GM18868 (cell line): ENCODE measurements around the gene ALG9.

ENCODE experiments used
- ATAC-seq: cut with Tn5 transposase; IDR thresholded peaks from one replicate; pipeline ENCODE4 v1.9.1; 2021; ENCODE audit warnings: mild to moderate bottlenecking, moderate library complexity; ENCODE audit not compliant: unreplicated experiment

ALG9 gene

DNA sequence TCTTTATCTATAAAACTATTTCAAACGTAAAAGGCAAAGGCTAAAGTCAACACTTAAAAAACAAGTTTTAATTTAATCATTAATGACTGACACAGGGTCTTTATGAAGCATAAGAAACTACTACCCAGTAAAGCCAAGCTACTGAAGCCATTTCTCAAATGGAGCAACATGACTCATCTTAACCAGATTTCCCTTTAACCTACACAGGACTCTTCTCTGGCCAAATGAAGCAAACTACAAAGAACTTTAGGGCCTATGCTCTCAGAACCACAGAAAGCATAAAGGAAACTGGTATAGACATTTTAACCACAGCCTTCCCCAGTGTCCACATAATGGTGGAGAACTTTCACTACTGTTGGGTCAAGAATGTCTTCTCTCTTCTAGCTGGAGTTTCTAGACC is 34.7 kb downstream of the ALG9 start:
- ATAC-seq: peak; percentile 76

DNA sequence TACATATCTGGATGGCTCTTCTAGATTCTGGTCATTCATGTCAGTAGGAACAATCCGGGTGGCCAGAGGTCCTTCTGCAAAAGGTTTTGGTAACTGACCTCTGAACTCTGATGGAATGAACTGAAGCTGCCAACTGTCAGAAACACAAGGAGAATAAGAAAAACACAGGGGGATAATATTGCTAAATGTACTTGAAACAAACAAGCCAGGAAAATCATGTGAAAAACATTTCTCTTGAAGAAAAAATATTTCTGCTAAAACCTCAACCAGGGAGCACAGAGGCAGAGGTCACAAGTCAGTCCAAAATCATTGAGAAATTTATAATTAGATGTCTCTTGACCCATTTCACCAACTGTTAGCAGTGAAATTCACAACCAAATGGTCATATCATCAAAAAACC is 35.2 kb downstream of the ALG9 start:
- no peak for ATAC-seq

DNA sequence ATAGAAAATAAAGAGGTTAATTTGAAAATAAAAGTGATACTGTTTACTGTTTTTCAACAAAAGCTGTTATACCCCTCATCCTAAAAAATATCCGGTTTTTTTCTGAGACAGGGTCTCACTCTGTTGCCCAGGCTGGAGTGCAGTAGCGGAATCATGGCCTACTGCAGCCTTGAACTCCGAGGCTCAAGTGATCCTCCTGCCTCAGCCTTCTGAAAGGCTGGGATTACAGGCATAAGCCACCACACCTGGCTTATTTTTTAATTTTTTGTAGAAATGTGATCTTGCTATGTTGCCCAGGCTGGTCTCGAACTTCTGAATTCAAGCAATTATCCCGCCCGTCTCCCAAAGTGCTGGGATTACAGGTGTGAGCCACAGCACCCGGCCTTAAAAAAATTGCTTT is 35.7 kb downstream of the ALG9 start:
- no peak for ATAC-seq

DNA sequence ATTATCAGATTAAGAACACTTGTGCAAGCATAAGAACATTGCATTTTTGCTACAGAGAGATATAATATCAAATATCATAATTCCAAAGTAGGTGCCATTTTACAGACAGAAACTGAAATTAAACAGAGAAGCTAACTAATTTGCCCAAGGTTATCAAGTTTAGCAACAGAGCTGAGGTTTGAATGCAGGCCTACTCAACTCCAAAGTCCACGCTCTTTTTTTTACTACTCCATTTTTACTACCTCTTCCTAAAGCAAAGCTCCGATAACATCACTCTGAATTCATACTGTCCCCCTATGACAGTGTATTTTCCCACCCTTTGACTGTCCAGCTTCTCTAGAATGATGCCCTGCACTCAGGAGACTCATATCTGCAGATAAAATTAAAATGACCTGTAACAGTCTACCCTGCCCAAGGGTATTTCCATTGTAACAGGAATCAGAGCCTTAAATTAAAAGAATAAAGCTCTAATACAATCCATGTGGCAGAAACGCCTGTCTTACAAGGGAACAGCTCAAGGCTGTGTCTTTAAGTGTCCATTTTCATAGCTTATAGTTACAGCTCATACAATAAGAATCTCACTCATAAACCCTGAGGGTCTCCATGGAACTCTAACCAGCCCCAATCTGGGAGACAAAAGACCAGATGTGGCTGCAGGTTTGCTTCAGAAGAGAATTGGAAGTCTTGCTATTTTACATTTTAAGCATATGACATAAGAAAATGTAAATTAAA is 36.8 kb downstream of the ALG9 start:
- no peak for ATAC-seq

DNA sequence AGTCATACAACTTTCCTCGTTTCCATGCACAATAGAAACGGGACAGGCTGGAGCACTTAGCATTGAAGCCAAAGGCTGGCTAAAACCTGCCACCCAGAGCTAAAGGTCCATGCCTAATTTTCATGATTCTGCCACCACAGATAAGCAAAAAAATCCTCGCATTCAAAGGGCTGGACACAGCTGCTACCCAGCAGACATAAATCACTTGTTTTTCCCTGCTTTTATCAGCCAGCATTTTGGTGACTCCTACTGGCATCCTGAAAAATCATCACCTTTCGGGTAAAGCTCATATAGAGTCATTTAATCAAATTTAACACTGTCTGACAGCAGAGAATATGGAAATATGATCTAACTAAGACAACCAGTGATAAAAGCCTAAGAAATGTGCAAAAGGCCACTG is 37.9 kb downstream of the ALG9 start:
- ATAC-seq: no peak

DNA sequence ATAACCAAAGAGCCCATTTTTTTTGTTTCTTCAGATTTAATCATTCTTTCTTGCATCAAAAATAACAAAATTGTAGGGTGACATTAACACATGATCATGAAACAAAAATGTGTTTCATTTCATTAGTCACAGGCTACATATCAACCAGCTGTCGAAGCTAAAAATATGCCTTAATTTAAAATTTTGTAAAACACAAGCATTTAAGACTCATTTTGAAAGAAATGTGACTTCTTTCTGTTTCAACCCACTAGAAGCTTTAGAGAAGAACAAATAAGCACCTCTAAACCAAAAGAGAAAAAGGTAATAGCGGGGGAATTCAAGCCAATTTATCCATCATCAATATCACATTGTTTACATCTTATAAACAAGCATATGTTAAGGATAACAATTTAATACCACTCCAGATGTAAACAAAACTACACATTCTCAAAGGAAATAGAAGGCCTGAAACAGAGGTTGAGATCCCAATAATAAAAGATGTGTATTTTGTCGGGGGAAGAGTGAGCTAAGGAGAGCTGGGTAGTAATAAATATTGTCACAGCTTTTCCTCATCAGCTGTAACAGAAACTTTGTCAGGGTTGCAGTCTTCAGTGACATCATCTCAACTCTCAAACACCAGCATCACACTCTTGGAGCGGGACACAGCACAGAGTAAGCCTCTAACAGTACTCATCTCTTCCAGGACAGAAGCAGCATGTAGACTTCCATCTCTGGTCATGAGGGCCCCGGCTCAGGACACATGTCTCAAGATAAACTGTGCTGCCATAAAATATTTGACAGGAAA is 42.0 kb downstream of the ALG9 start:
- peak; percentile 72 for ATAC-seq

DNA sequence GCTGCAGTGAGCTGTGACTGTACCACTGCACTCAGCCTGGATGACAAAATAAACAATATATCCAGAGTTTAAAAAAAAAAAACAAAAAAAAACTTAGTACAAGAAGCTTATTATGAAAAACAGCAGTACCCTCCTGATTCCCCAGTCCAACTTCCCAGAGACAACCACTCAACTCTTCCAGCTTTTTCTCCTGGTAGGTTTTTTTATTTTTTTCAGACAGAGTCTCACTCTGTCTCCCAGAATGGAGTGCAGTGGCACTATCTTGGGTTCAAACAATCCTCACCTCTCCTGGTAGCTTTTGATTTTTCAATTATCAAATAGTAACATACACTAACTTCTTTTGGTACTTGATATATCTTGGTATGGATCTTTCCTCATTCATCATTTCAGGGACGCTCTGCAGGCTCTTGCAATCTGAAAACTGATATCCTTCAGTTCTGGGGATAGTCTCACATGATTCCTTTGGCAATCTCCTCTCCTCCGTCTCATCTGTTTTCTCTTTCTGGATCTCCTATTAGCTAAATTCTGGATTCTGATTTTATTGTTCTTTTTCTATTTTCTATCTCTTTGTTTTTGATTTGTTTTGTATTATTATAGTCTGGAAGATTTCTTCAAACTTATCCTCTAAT is 44.9 kb downstream of the ALG9 start:
- no peak for ATAC-seq

DNA sequence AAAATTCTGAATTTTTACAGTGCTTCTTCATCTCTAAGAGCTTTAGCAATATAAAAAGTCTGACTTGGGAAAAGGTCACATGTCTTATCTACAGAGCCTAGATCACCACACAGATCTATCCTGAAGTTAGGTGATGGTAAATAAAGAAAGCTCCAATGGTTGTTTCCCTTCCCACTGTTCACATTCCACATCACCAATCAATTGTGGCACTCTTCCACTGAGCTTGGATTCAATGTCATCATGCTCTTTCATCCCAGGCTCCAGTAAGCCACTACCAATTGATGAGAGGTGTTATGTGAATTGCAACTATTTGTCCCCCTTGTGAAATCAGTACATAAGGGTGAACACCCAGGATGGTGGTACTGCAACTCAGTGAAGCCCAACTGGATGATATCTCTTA is 47.8 kb downstream of the ALG9 start:
- ATAC-seq: no peak

DNA sequence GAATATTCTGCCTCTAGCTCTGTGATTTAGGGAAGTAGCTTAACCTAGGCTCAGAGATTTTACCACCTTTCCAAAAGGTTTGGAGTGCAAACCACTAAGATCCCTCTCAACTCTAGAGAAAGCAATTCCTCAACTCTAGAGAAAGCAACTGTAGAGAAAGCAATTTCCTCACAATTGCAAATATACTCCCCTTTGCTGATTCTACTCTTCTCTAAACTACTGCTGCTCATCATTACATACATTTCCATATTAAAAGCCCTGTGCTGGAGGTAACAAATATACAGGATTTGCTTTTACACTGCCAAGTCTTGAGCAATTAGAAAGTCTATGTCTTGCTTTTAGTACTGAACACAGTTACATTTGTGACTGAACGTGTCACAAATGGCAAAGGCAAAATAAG is 48.2 kb downstream of the ALG9 start:
- no peak for ATAC-seq

DNA sequence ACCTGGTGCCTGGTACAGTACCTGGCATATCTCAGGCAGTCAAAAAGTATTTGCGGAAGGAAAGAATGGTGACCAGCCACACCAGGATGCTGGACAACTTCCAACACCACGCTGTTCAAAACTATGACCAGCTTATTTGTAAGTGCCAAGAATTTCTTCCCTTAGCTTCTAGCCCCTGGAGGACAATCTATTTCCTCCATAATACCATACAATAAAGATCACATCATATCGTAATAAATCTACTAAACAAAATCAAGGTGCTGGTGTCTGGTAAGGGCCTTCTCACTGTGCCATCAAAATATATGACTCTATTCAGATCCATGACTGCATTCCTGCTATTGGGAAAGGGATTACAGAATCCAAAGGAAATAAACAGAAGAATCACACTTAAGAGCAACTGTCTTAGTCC is 51.5 kb downstream of the ALG9 start:
- ATAC-seq: no peak

DNA sequence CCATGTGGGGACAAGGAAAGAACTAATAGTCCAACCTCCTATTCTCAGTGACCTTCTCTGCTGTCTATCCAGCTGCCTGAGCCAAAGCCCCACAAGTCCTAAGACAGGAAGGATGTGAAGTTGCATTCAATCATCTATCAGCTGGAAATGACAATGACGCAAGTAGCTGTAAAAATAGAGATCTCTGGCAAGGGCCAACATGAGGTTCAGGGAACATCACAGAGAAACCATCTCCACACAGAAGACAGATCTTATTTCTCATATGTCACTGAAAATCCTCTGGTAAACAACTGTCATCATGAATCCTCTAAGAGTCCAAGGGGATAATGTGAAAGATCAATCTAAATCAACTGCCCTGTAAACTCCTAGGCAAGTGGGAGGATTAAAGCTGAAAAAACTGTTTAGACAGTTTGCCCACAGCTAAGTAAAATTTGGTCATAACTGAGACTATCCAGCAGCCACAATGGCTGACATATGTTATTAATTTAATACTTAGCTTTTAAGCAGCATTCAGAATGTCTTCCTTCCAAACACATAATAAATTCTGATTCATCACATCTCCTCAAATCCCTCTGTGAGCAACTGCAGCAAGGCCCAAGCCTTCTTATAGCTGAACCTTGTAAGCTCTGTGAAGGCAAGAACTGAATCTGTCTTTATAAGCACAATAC is 52.1 kb downstream of the ALG9 start:
- ATAC-seq: no peak

DNA sequence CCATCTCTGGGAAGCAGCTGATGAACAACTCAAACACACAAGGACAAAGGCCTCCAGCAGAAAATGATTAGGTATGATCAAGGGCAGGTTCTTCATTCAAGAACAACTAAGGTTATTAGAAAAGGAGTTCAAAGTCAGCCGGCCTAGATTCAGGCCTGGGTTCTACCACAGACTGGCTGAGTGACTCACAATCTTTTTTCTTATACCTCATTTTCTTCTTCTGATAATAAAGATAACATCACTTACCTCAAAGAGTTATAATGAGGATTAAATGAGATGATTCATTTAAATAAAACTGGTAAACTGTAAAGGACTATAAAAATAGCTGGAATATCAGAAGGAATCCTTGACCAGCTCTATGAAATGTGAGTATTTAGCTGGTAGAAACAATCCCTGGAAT is 55.9 kb downstream of the ALG9 start:
- ATAC-seq: no peak

DNA sequence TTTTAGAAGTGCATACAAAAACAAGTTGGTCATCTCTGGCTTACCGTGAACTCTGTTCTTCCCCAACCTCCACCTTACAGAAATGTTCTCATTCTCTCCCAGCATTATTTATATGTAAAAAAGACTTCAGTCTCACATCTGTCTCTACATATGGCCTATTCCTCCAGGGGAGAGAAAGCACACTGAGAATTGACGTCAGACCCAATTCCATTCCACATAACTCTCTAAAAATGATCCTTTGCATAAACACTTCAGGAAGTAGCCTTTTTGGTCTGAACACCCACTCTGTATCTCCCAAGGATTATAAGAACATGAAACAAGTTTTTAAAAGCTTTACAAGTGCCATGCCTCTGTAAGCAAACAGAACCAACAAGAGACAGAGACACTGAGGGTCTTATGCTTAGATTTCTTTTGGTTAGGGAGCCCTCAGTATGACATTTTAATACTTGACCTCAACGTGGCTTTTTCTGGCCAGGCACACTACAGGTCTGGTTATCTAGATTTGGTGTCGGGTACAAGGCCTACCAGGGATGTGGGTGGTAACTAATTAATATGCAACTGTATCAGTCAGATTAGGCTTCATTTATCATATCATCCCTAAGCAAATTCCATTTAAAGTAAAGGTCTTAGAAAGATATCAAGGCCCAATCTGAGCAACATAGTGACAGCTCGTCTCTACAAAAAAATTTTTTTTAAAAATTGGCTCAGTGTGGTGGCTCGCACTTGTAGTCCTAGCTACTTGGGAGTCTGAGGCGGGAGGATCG is 56.6 kb downstream of the ALG9 start:
- ATAC-seq: no peak

DNA sequence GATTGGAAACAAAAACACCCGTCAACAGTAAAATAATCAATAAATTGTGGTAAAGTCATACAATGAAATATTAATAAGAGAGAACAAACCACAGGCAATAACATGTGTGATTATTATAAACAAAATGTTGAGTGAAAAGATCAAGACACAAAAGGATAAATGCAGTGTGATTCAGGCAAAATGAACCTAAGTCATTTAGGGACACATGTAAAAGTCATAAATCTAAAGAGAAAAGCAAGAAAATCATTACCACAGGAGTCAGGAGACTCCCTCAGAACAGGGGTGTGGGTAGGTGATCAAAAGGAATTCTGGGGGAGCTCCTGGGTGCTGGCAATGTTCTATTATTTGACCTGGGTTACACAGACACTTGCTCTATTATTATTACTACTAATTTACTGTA is 57.3 kb downstream of the ALG9 start:
- ATAC-seq: no peak

DNA sequence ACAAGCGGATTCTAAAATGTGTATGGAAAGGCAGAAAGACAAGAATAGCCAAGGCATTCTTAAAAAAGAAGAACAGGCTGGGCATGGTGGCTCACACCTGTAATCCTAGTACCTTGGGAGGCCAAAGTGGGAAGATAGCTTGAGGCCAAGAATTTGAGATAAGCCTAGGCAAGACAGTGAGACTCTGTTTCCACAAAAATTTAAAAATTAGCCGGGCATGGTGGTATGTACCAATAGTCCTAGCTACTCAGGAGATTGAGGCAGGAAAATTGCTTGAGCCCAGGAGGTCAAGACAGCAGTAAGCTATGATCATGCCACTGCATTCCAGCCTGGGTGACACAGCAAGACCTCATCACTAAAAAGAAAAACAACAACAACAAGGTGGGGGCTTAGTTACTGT is 59.2 kb downstream of the ALG9 start:
- ATAC-seq: no peak

DNA sequence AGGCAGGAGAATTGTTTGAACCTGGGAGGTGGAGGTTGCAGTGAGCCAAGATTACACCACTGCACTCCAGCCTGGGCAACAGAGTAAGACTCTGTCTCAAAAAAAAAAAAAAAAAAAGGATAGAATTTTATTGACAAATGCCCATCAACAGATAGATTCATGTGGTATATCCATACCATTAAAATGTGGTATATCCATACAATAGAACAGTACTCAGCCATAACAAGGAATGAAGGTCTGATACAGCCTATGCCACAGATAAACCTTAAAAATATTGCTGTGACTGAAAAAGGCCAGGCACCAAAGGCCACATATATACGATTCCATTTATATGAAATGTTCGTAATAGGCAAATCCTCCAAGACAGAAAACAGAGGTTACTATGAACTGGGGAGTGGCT is 59.9 kb downstream of the ALG9 start:
- ATAC-seq: no peak

DNA sequence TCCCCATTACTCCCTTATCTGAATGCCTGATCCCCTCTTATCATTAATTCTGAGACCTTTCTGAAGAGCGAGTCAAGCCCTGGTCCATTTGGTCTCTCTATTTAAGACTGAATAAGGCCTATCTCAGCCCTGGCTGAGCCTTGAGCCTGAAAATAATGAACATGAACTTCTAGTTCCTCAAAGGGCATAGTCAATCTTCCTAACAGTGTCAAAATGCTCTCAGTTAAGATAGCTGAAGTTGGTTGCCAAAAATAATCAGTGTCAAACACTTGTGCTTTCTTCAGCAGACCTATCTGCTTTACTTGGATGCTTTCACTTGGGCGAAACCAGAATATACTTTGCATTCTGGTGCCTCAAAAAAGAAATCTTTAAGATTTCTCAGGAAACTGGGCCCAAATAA is 62.5 kb downstream of the ALG9 start:
- no peak for ATAC-seq

DNA sequence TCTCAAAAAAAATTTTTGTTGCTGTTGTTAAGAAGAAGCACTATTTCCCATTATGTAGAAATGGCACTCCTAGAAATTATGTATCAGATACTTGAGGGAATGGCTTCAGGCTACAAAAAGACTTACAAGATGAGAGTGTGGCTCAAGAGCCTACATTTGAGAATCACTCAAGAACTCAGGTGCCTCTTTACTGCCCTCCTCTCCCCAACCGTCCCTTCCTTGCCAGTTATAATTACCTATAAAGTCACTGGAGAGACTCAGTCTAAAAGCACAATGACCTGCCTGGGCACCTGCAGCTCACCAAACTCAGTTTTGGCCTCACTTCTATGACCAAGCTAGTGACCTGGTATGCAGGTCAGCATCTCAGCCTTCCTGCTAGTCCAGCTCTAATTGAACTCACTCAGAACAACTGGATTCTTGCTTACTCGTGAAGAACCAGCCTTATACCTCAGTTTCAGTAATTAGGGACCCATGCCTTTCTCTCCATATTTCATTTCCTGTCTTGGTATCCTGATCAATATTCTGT is 63.3 kb downstream of the ALG9 start:
- ATAC-seq: no peak

DNA sequence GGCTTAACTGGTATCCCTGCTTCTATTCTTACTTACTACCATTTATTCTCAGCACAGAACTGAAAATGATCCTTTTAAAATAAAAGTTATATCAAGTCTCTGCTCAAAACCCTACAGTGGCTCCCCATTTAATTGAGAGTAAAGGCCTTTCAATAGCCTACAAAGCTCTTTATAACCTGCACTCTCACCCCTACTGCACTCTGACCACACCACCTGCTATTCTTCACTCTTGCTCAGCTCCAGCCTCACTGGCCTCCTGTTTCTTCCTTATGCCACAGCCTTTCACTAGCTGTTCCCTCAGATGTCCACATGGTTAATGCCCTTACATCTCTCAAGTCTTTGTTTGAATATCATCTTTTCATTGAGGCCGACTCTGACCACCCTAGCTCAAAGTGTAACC is 64.3 kb downstream of the ALG9 start:
- ATAC-seq: no peak

DNA sequence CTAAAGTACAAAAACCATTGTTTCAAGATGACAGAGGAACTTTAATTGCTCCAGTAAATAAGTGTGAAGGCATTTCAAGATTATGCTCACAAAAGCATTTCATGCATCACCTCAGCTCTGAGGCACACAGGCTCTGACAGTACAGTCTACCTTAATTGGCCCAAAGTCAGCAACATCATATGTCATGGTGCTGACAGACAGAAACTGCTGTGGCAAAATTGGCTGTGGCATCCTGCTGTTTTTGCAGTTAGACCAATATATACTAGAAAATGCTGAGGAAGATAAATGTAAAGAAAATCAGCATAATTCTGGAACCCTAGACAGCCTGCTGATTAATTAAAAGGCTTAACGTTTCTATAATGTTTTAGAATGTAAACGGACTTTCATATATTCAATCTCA is 70.2 kb downstream of the ALG9 start:
- no peak for ATAC-seq

DNA sequence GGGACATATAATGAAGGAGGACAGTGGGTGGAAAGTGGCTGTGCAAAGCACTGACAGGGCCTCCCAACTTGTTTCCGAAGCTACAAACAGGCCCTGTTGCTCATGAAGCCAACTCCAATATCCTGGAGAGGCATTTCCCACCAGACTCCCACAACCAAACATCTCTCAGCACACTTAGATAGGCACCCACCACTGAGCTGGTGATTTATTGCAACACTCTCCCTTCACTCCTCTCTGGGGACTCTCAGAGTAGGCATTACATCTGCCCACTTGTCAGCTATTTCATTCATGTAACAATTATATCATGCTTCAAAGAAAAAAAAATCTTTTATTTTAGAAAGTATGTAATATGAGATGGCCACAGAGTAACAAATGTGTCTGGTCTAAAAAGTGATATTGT is 73.1 kb downstream of the ALG9 start:
- ATAC-seq: no peak
